Fibroblast of lung (primary cell): ENCODE data around the gene DDX60.

Experiments
- CTCF ChIP-seq, 2 donors: IDR thresholded peaks in 1 of 2; conservative IDR thresholded peaks in 1 of 2; 1 replicate in 1 of 2; 2 replicates in 1 of 2; pipeline ENCODE4 v1.5.1; 2011 to 2012; ENCODE audit warnings: low read length in 2 of 2, control low read depth in 1 of 2, inconsistent platforms in 1 of 2, low read depth in 1 of 2, mild to moderate bottlenecking in 1 of 2
- EZH2 ChIP-seq: IDR thresholded peaks from 2 replicates; pipeline ENCODE4 v1.5.1; 2012; ENCODE audit warnings: low read length, control low read depth, mild to moderate bottlenecking; ENCODE audit errors: missing control alignments

GRCh38 chr4:168247603-168248002 lies 70.9 kb downstream of the DDX60 start:
- TF ChIP-seq CTCF (conservative IDR thresholded peaks at IDR 0.05 in 1 of 2, IDR thresholded peaks at IDR 0.05 in 1 of 2; ENCODE audit: low read depth in 1 of 2, low read length in 2 of 2) (no peak), EZH2 (no peak)
